ENCODE results near the gene RBP3. TPM values are rescaled to one million over a fixed set of nuclear protein-coding genes. Genes with fewer than 3 reads are reported as not detected.

RBP3 gene
- total and polyA plus RNA-seq, 3 donors from 2014 or later: 0.09 to 0.25 TPM; not detected in 1

DNA sequence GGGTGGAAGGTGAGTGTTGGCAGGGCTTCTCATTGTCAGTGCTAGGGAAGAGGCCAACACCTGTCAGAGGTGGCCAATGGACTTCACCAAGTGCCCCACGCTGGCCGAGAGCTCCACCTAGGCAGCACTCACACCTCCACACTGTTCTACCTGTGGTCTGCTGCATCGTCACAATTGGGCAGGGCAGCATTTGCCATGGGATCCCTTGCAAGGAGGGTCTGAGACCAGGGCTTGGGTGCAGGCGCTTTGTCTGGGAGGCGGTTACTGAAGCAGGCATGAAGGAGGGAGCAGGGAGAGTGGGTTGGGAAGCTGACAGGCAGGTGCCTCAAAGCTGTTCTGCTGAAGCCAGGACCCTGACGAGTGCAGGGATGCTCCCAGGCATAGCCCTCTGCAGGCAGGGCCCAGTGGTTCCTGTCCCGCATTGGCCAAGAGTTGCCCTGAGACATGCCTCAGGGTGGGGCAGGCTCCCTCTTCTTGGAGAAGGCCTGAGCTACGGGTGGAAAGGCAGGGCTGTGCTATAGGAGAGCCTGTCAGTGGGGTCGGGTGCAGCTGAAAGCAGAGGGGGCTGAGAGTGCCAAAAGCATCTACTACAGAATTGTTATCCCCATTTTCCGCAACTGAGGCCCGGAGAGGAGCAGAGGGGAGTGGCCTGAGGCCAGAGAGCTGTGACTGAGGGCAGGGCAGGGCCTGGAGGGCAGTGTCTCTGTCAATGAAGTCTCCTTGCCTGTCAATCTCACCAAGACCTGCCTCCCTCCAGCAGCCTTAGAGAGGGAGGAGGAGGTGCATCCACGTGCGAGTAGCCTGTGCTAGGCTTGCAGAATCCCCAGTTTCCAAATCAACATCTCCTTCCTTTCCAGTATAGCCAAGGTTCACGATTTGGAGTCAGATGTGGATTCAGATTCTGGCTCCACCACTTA, 4.0 kb downstream of the RBP3 start:
- Histone ChIP-seq H3K27ac (no peak overlapping the region), H3K36me3 (ENCODE audit: low read depth, missing control alignments) (no peaks in the 10 kb centered on the region), H3K9me3 (no peaks in the 10 kb centered on the region), H3K27me3 (no peaks in the 10 kb centered on the region), H3K4me1 (no peaks in the 10 kb centered on the region), H3K4me3 (no peak overlapping the region)
- DNase-seq: no peak
- intact Hi-C loops (cut with DNase I; ENCODE audit: low total_unique reads): no loop called here
- WGBS, 2 donors: 74 to 86% methylated on average over 12 to 14 of the region's 14 CpGs
- TF ChIP-seq POLR2A (IDR thresholded peaks at IDR 0.05): no peak

GRCh38 chr10:47353351-47353750, 5.2 kb downstream of the RBP3 start:
- no peaks in the 10 kb centered on the region for H3K9me3 ChIP-seq
- no peak for TF ChIP-seq POLR2A (IDR thresholded peaks at IDR 0.05)
- TF ChIP-seq CTCF (IDR thresholded peaks at IDR 0.05): no peak
- 92 to 93% methylated on average over 6 of the region's 6 CpGs for WGBS, 2 donors
- H3K27ac ChIP-seq: no peak overlapping the region
- intact Hi-C loops (cut with DNase I; ENCODE audit: low total_unique reads): no loop called here
- no peaks in the 10 kb centered on the region for H3K4me1 ChIP-seq
- H3K36me3 ChIP-seq (ENCODE audit: low read depth, missing control alignments): no peaks in the 10 kb centered on the region
- no peaks in the 10 kb centered on the region for H3K27me3 ChIP-seq
- DNase-seq: no peak
- H3K4me3 ChIP-seq: no peak overlapping the region

DNA sequence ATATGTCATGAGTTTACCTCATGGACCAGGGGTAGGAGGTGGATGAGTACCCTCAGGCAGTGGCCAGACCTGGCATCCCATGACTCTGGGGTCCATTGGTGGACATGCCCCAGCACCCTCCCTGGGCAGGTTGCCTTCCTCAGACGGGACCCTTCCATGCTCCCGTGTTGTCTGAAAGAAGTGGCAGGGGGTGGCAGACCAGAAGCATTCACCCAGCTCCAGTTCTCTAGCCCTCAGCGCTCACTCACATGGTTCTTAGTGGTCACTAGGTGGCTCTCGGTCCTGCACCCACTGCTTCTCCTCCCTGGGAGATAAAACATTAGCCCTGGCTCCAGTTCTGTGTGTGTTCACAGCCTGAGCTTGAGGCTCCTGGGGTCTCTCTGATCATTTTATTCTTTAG, 6.0 kb downstream of the RBP3 start:
- H3K27me3 ChIP-seq: no peaks in the 10 kb centered on the region
- no peak for DNase-seq
- H3K4me3 ChIP-seq: no peak overlapping the region
- 68 to 81% methylated on average over 4 of the region's 4 CpGs for WGBS, 2 donors
- H3K4me1 ChIP-seq: no peaks in the 10 kb centered on the region
- no peak for TF ChIP-seq POLR2A (IDR thresholded peaks at IDR 0.05)
- no peak for TF ChIP-seq CTCF (IDR thresholded peaks at IDR 0.05)
- H3K9me3 ChIP-seq: no peaks in the 10 kb centered on the region
- intact Hi-C loops (cut with DNase I; ENCODE audit: low total_unique reads): no loop called here
- no peaks in the 10 kb centered on the region for H3K36me3 ChIP-seq (ENCODE audit: low read depth, missing control alignments)
- no peak overlapping the region for H3K27ac ChIP-seq

DNA sequence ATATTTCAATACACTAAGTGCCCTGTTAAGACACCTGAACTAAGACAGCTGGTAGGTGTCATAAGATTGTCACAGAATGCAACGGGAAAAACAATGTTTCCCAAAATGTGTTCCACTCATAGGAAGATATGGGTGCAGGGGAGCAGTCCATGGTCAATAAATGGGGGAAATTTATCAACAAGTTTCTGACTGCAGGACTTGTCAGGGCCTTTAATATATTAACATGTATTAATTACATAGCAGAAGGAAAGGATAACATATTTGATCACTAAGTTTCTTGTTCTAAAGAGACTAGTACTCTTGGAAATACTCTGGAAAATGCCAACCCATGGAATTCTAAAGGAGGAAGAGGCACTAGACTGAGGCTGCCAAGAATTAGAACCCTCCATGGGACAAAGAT, 6.7 kb downstream of the RBP3 start:
- H3K27ac ChIP-seq: no peak overlapping the region
- H3K27me3 ChIP-seq: no peaks in the 10 kb centered on the region
- H3K9me3 ChIP-seq: no peaks in the 10 kb centered on the region
- TF ChIP-seq CTCF (IDR thresholded peaks at IDR 0.05) (no peak), POLR2A (IDR thresholded peaks at IDR 0.05) (no peak)
- H3K36me3 ChIP-seq (ENCODE audit: low read depth, missing control alignments): no peaks in the 10 kb centered on the region
- H3K4me3 ChIP-seq: no peak overlapping the region
- intact Hi-C loops (cut with DNase I; ENCODE audit: low total_unique reads): no loop called here
- 69 to 82% methylated on average over 1 of the region's 1 CpG for WGBS, 2 donors
- DNase-seq: no peak
- no peaks in the 10 kb centered on the region for H3K4me1 ChIP-seq

DNA sequence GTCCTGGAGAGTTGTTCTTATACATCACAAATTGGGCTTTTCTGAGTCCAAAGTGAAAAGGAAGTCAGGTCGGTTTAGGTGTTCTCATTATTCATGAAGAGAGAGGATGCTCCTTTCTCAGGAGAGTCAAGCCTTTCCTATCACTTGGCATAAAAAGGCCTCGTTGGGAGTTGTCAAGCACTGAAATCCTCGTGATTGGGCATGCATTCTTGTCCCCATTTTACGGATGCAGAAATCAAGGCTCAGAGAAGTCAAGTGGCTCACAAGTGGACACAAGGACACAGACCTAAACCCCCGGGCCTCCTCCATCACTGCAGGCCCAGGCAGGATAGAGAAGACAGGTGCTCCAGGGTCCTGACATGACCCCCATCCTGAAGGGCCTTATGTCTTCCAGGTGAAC, 8.5 kb downstream of the RBP3 start:
- Histone ChIP-seq H3K9me3 (no peaks in the 10 kb centered on the region), H3K27me3 (no peaks in the 10 kb centered on the region), H3K4me1 (no peaks in the 10 kb centered on the region), H3K36me3 (ENCODE audit: low read depth, missing control alignments) (no peaks in the 10 kb centered on the region), H3K4me3 (no peak overlapping the region), H3K27ac (no peak overlapping the region)
- TF ChIP-seq CTCF (IDR thresholded peaks at IDR 0.05) (no peak), POLR2A (IDR thresholded peaks at IDR 0.05) (no peak)
- DNase-seq: no peak
- intact Hi-C loops (cut with DNase I; ENCODE audit: low total_unique reads): no loop called here
- 88 to 90% methylated on average over 5 of the region's 5 CpGs for WGBS, 2 donors
